GM21447 (cell line): ENCODE data around the gene MYEOV.

Source experiments
- ATAC-seq: cut with Tn5 transposase; IDR thresholded peaks from one replicate; pipeline ENCODE4 v1.9.1; 2021; ENCODE audit not compliant: unreplicated experiment

MYEOV gene

DNA sequence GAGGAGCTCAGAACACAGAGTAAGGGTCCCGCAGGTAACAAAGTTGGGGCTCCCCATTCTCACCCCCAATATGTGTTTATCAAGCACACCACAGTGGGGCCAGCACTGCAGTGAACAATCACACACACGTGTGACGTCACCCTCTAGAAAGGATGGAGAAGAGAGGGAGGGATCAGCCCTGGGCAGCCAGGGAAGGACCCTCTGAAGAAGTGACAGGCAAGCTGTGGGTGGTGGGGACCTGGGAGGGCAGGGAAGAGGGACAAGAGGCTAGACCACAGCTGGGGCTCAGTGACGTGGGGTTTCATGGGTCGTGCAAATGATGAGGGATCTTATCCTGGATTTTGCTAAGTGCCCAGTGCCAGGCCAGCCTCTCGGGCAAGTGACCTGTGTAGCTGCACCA, 28.7 kb upstream of the MYEOV start:
- ATAC-seq: no peak

GRCh38 chr11:69265911-69266510, 27.9 kb upstream of the MYEOV start:
- no peak for ATAC-seq

DNA sequence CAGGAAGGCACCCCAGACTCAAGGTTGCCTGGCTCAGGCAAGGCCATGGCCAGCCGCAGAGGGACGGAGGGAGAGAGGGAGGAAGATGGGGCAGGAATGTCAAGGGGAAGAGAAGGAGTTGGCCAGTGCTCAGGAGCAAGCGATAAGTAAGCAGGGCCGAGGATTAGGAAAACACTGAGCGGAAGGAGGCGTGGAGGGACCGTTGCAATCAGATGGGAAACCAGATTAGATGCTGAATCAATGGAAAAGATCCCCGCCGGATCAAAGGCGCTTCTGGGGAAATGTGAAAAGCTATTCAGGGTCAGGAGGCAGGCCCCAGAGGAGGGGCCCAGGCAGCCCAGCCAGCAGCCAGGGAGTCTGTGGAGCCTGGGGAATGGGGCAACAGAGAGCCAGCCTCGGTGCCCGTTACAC, 26.6 kb upstream of the MYEOV start:
- no peak for ATAC-seq

GRCh38 chr11:69268911-69269310, 25.0 kb upstream of the MYEOV start:
- no peak for ATAC-seq

- ATAC-seq: no peak
Measured at GRCh38 chr11:69269388-69269787, 24.6 kb upstream of the MYEOV start.

DNA sequence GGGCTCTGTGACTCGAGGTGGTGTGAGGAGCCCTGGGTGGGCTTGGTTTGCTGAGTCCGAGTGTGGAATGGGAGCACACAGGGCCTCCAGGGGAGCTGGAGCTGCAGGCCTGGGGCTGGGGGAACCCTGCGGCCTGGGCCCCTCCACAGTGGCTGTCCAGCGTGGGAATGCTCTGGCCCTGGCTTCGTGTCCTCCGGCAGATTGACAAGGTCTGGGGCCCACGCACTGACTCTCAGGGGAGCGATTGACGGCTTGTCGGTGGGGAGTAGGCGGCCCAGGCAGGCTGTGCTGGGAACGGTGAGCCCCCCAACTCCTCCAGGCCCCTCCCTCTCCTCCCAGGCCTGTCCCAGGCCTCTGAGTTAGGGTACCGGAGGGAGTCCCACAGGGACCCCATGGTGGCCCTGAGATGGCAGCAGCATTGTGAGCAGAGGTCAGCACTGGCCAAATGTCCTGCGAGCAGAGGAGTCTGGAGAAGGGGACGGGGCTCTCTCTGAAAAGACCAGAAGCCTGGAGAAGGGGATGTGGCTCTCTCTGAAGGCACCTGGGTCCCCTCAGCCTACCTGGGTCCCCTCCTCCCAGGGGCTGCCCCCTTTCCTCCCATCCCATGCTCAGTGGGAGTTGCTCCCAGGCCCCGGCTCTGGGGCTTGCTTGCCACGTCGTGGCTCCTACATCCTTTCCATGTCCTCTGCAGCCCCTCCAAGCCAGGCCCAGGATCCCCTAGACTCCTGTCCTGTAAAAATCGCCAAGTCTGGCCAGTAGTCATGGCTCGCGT, 23.8 kb upstream of the MYEOV start:
- ATAC-seq: no peak

DNA sequence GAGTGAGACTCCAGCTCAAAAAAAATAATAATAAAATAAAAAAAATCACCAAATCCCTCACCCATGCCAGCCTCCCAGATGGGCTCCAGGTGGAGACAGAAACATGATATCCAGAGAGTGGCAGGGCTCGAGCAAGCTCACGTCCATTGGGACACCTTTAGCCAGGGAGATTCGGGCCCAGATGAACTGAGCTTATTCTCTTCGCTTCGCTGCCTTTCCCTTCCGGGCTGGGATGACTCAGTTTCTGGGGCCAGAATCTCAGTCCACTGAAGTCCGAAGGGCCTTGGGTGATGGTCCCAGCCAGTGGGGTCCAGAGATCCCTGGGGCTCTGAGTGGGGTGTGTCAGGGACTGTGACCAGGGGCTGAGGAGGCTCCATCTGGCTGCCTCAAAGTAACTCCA, 23.0 kb upstream of the MYEOV start:
- no peak for ATAC-seq

DNA sequence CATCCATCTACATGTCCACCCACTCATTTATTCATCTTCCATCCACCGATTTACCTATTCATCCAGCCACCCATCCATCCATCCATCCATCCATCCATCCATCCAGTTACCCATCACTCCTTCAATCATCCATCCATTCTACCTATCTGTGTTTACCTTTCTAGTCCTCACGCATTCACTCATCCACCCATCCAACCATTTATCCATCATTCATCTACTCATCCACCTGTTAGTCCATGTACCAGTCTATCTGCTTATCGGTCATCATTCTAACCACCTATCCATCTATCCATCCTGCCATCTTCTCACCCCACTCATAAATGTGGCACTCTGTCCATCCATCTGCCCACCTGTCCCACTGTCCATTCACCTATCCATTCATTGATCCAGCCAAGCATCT, 21.9 kb upstream of the MYEOV start:
- ATAC-seq: no peak

GRCh38 chr11:69272831-69273485, 21.0 kb upstream of the MYEOV start:
- no peak for ATAC-seq

GRCh38 chr11:69273571-69273970, 20.4 kb upstream of the MYEOV start:
- ATAC-seq: no peak

DNA sequence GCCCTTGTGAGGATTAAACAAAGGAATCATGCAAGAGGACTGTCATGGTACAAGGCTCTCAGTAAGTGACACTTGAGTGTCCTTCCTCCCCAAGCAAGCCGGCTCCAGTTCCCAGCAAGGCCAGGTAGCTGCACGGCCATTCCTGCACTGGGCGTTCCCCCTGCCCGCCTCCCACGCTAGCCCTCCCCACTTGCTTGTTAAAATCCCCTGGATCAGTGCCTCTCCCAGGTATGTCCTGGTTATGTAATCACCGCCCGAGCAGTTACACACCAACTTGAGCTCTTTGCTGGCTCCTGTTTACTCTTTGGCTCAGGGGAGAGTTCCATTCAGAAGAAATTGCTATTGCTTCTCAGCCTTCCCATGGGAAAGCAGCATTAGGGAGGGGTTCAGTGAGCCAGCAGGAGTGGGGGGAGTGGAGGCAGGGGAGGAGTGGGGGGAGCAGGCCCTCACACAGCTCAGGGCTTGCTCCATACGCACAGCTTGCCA, 19.4 kb upstream of the MYEOV start:
- ATAC-seq: no peak

- ATAC-seq: no peak
Measured at GRCh38 chr11:69275178-69275577, 18.8 kb upstream of the MYEOV start.

GRCh38 chr11:69276165-69276564, 17.8 kb upstream of the MYEOV start:
- no peak for ATAC-seq

GRCh38 chr11:69277074-69277809, 16.7 kb upstream of the MYEOV start:
- ATAC-seq: peak; percentile 57

- ATAC-seq: no peak
Measured at GRCh38 chr11:69278091-69278867, 15.7 kb upstream of the MYEOV start.

GRCh38 chr11:69280451-69280850, 13.5 kb upstream of the MYEOV start:
- no peak for ATAC-seq

GRCh38 chr11:69280994-69281393, 13.0 kb upstream of the MYEOV start:
- ATAC-seq: no peak

DNA sequence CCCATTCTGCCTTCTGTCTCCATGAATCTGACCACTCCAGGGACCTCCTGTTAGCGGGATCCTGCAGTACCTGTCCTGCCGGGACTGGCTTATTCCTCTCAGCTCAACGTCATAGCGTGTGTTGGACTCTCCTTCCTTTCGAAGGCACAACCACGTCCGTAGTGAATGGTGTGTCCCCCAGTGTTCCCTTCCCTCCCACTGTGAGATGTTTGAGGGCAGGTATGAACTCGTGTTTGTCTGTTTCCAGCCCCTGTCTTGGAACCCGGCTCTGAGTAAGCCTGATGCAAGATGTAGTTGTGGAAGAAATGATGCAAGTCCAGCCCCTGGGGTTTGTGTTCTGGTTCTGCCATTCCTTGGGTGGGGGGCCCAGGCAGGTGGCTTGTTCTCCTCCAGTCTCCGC, 10.5 kb upstream of the MYEOV start:
- ATAC-seq: no peak

GRCh38 chr11:69284081-69284511, 9.9 kb upstream of the MYEOV start:
- ATAC-seq: no peak

- ATAC-seq: no peak
Measured at GRCh38 chr11:69285091-69285490, 8.9 kb upstream of the MYEOV start.

DNA sequence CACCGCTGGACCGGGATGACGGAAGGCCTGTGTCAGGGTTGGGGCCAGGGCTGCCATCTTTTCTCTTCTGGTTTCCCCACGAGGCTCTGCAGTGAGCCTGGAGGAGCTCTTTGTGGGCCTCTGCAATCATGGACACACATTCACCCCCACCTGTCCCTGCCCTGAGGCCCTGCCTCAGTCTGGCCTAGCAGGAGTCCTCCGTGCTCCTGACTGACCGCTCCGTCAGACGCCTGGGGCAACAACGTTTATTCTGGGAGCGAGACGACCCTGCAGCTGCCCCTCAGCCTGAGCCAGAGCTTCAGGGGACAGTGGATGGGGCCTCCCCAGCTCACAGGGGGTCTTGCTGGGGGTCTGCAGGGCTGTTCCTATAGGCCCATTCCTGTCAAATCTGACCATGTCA, 8.2 kb upstream of the MYEOV start:
- no peak for ATAC-seq
